Stimulated activated CD4-positive, alpha-beta T cell treated with anti-CD3 and anti-CD28 coated beads, TNF-alpha, amount 100 ng/mL, for 4 hours (primary cell): ENCODE data around the gene RAB3B.

Experiments used
- DNase-seq, 3 experiments: peaks; one replicate each; pipeline ENCODE4 v3.0.0-alpha.2; 2020; ENCODE audit warnings: low read depth in 3 of 3

RAB3B gene

DNA sequence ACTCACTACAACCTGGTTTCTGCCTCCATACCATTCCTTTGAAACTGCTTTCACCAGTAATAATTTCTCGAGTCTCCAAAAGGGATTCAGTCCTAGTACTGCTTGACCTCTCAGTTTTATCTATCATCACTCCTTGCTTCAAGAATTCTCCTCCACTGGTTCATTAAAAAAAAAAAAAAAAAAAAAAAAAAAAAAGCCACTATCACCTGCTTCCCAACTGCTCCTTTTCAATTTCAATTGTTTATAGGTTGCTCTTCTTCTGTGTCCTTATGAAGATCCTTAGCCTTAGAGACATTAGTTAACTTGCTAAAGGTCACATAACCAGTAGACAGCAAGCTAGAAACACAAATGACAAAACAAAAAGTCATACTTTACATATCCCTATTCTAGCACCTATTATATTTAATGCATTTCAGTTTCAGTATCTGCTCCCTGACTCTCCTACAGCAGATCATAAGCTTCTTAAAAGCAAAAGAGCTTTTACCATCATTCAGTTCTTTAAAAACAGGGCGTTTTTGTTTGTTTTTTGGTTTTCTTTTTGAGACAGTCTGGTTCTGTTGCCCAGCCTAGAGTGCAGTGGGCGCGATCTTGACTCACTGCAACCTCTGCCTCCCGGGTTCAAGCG lies 119.0 kb downstream of the RAB3B start:
- DNase-seq: no peak

DNA sequence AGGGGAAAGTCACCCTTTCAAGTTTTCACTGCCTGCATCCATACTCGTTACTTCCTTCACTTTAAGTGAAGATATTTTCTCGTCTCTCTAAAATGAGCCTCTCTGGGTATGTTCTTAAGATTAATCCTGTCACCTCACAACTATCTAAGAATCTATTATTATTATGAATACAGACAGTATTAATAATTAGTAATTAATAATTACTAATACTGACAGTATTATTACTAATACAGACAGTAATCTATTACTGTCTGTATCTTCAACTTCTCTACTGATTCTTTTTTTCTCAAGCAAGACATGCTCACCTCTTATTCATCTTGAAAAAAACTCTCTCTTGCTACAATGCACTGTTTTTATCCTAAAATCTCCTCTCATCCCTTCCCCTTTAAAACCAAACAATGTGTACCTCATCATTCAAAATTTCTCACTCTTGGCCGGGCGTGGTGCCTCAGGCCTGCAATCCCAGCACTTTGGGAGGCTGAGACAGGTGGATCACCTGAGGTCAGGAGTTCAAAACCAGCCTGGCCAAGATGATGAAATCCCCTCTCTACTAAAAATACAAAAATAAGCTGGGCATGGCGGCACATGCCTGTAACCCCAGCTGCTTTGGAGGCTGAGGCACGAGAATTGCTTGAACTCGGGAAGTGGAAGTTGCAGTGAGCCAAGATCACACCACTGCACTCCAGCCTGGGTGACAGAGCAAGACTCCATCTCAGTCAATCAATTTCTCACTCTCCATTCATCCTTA lies 119.7 kb downstream of the RAB3B start:
- no peak for DNase-seq

DNA sequence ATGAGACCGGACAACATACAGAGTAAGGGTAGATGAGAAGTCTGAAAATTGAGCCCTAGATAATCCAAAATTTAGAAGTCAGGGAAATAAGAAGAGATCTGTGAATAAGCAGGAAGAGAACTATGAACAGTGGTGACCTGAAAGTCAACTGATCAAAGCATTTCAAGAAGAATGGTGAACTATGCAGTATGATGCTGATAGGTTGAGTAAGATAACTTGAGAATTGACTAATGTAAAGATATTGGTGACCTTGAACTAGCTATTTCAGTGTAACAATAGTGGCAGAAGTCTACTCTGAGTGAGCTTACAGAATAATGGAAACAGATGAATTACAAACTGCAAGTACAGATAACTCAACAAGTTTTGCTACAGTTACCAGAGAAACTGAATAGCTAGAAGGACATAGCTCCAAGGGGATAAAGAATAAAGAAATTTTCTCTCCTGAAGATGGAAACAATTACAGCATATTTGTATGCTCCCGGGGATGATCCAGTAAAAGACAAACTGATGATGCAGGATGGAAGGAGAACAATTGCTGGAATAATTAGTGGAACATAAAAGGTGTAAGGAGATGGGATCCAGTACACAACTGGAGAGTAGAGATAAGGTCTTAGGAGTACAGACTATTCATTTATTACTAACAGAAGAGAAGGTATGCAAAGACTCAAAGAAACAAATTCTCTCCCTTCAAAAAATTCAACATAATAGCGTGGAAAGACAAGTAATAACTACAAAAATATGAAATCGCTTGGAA lies 122.8 kb downstream of the RAB3B start:
- no peak for DNase-seq

DNA sequence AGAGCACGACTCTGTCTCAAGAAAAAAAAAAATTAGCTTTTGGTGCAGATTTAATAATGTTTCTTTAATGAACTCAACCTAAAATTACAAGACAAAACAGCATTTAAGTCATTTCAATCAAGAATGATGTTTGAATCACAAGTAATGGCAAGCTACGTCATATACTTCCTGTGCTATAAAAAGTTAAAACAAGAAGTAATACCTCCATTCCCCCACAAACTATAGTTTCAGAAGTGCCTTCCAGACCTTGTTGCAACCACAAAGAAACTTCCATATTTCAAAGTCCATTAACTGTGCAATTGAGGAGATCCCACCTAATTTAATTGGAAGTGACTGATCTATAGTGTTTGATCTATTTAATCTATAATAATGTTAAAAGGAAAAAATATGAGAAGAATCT lies 127.1 kb downstream of the RAB3B start:
- DNase-seq: no peak

DNA sequence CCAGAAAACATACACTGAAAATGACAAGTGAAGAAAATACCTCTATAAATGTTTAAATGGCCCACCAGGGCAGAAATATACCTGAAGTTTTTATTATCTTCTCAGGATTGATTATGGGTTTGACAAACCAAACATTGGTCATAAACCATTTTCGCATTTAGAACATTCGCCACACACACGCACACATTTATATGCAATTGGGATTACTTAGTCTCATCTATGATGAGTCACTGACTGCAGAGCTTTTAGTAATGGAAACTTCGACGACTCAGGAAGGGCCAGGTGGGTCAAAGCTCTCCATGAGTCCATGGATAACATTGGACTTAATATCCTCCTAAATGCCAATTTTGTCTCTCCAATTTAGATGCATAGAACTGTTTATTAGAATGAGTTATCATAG lies 128.8 kb downstream of the RAB3B start:
- DNase-seq: no peak

DNA sequence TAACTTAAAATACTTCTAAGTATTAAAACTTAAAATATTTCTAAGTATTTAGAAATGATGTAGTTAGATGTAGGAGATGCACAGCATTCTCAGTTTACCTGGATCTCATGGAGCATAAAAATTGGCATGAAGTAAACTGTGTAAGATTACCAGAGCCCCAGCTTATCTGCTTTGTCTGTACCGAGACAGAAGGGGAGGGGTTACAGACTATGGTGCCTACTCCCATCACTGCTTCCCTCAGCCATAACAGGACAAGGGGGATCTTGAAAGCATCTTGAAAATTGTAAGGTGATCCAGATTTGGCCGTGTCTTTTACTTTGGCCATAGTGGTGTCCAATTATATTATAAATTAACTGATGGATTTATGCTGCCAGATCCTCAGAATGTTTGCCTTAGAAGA lies 130.8 kb downstream of the RAB3B start:
- DNase-seq: no peak

DNA sequence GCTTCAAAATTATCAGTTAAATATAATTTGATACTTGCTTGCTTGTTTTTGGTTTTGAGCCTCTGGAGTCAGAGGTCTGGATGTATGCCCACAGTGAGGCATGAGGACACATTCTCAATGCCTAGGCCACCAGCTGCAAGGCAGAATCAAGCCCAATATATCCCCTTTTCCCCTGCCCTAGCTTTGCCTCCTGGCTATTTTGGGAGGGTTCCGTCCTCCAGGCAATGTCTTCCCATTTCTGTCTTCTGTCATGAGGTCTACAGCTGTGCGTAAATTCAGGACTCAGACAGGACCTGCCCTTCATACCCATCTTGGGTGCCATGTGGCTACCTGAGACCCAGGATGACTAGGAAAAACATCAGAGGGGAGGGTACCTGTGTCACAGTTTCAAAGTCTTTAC lies 131.2 kb downstream of the RAB3B start:
- DNase-seq: no peak

DNA sequence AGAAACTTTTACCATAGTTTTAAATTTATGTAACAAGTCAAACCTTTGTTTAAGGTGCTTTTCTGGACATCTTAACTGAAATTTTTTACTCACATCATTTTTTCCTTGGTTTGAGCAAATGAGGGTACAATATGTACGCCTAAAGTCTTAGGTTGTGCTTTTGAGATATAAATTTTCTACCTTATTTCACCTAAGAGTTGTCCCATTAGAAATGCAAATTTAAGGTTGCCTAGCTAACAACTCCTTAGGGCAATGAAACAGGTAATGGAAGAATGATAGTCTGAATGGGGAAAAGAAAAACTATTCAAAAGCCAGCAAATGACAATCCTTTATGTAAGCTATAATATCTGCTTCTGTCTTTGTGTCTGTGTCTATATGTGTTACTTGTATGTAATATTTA lies 131.6 kb downstream of the RAB3B start:
- DNase-seq: no peak
